CMK (cell line): ENCODE data around the gene CELF2.

ENCODE experiments used
- DNase-seq: peaks from one replicate; pipeline ENCODE4 v3.0.0-alpha.2; 2010; ENCODE audit warnings: low read depth

The CELF2 gene

GRCh38 chr10:11204351-11204942 is 186.8 kb downstream of the CELF2 start:
- DNase-seq = no peak

- DNase-seq = no peak
Observed at GRCh38 chr10:11205030-11205772, 187.5 kb downstream of the CELF2 start.

- DNase-seq = no peak
Observed at GRCh38 chr10:11206676-11207559, 189.2 kb downstream of the CELF2 start.

- no peak for DNase-seq
Observed at GRCh38 chr10:11207560-11207844, 189.8 kb downstream of the CELF2 start.

- DNase-seq = no peak
Observed at GRCh38 chr10:11208243-11208642, 190.6 kb downstream of the CELF2 start.

- DNase-seq = no peak
Observed at GRCh38 chr10:11208908-11209829, 191.5 kb downstream of the CELF2 start.

- DNase-seq = no peak
Observed at GRCh38 chr10:11209830-11210181, 192.1 kb downstream of the CELF2 start.

- no peak for DNase-seq
Observed at GRCh38 chr10:11210211-11210922, 192.7 kb downstream of the CELF2 start.

GRCh38 chr10:11212288-11213085 is 194.8 kb downstream of the CELF2 start:
- no peak for DNase-seq

- DNase-seq = no peak
Observed at GRCh38 chr10:11213137-11213536, 195.5 kb downstream of the CELF2 start.

GRCh38 chr10:11214407-11214806 is 196.7 kb downstream of the CELF2 start:
- DNase-seq = no peak

- no peak for DNase-seq
Observed at GRCh38 chr10:11215471-11215870, 197.8 kb downstream of the CELF2 start.

- no peak for DNase-seq
Observed at GRCh38 chr10:11217521-11217920, 199.8 kb downstream of the CELF2 start.

- DNase-seq = no peak
Observed at GRCh38 chr10:11218395-11218794, 200.7 kb downstream of the CELF2 start.

GRCh38 chr10:11219431-11219830 is 201.8 kb downstream of the CELF2 start:
- DNase-seq = no peak

GRCh38 chr10:11223081-11223480 is 205.4 kb downstream of the CELF2 start:
- DNase-seq = no peak

GRCh38 chr10:11223507-11224140 is 206.0 kb downstream of the CELF2 start:
- DNase-seq = no peak

GRCh38 chr10:11224321-11224720 is 206.6 kb downstream of the CELF2 start:
- no peak for DNase-seq

- DNase-seq = no peak
Observed at GRCh38 chr10:11224792-11225416, 207.2 kb downstream of the CELF2 start.

- no peak for DNase-seq
Observed at GRCh38 chr10:11225935-11226334, 208.3 kb downstream of the CELF2 start.
